K562 (cell line): Measurements from ENCODE around the gene URI1. TPM values are rescaled to one million over a fixed set of nuclear protein-coding genes. Genes with fewer than 3 reads are reported as not detected.

Source experiments
- ATAC-seq: fragments of 200-7000 bp; cut with Tn5 transposase; 3 replicates; pipeline ENCODE4 v1.9.1; 2020; ENCODE audit warnings: moderate library complexity
- BruUV-seq: library from RNA; stranded (reverse); fragments of 400-500 nt; replicated peaks from 2 replicates; lab custom pipeline; 2021; lab: Mats Ljungman, UMichigan
- CTCF ChIA-PET: fragments of 300-600 bp; formaldehyde crosslinking; extraction: SDS; loops from one replicate; lab custom pipeline; 2021; ENCODE audit warnings: low intra/inter-chr PET ratio; lab: Yijun Ruan, JAX
- POLR2A ChIA-PET: fragments of 300-600, 350-650 bp; sonication (Branson Sonifier 250); formaldehyde crosslinking; extraction: SDS; loops from one replicate; lab custom pipeline; 2021; ENCODE audit warnings: antibody characterized with exemption, inconsistent platforms; lab: Yijun Ruan, JAX
- DNase-seq, 4 experiments: peaks; one replicate each; pipeline versions ENCODE4 v3.0.0 to v3.0.0-alpha.2; 2011 to 2018; ENCODE audit warnings: low spot score in 3 of 4, mixed read lengths in 3 of 4; ENCODE audit errors: extremely low read depth in 1 of 4
- FAIRE-seq: peaks from 2 replicates; lab custom pipeline; 2011; peaks lifted over from hg19 to GRCh38; lab: Jason Lieb, UNC
- H2AFZ ChIP-seq: 2 replicates; pipeline ENCODE4 v1.6.0; 2011; ENCODE audit warnings: low read depth, low read length, control low read depth, inconsistent platforms
- H3K27ac ChIP-seq: fragments of 200-600 bp; 3 replicates; pipeline ENCODE4 v1.8.0; 2011; ENCODE audit warnings: low read depth, mild to moderate bottlenecking, control low read depth, inconsistent platforms, low read length, moderate library complexity, mixed read lengths; ENCODE audit errors: extremely low read depth
- H3K27me3 ChIP-seq, 2 experiments: fragments of 300-600 bp in 1 of 2; 2 replicates in 1 of 2; 3 replicates in 1 of 2; pipeline versions ENCODE4 v1.6.0 to v1.8.0; 2011; ENCODE audit warnings: inconsistent platforms in 2 of 2, low read length in 2 of 2, mild to moderate bottlenecking in 1 of 2, mixed read lengths in 1 of 2, moderate library complexity in 1 of 2; ENCODE audit not compliant: control insufficient read depth in 2 of 2, insufficient read depth in 2 of 2
- H3K36me3 ChIP-seq: fragments of 300-600 bp; 3 replicates; pipeline ENCODE4 v1.8.0; 2011; ENCODE audit warnings: mild to moderate bottlenecking, low read length, inconsistent platforms; ENCODE audit not compliant: control insufficient read depth, insufficient read depth
- H3K4me1 ChIP-seq, 2 experiments: fragments of 200-600 bp in 1 of 2; replicated peaks in 1 of 2; 2 replicates in 1 of 2; 3 replicates in 1 of 2; pipeline versions ENCODE4 v1.5.1 to v1.8.0; 2011; ENCODE audit warnings: inconsistent platforms in 2 of 2, low read length in 2 of 2, mild to moderate bottlenecking in 1 of 2, mixed read lengths in 1 of 2, moderate library complexity in 1 of 2; ENCODE audit not compliant: control insufficient read depth in 2 of 2, insufficient read depth in 2 of 2
- H3K4me2 ChIP-seq: 2 replicates; pipeline ENCODE4 v1.6.1; 2011; ENCODE audit warnings: low read length, control low read depth, inconsistent platforms, mixed read lengths; ENCODE audit not compliant: insufficient read depth
- H3K4me3 ChIP-seq: fragments of 200-600 bp; sonication (generic), shearing (Covaris generic); 2 replicates; pipeline ENCODE4 v1.5.1; 2016; ENCODE audit warnings: control low read depth, inconsistent platforms
- H3K79me2 ChIP-seq: fragments of 200-600 bp; 3 replicates; pipeline ENCODE4 v1.8.0; 2011; ENCODE audit warnings: low read length, inconsistent platforms; ENCODE audit not compliant: control insufficient read depth, insufficient read depth
- H3K9ac ChIP-seq, 2 experiments: 2 replicates each; pipeline versions ENCODE4 v1.6.0 to v1.6.1; 2011; ENCODE audit warnings: low read depth in 2 of 2, low read length in 2 of 2, control low read depth in 1 of 2, inconsistent platforms in 1 of 2, mild to moderate bottlenecking in 1 of 2, mixed read lengths in 1 of 2; ENCODE audit not compliant: insufficient read depth in 1 of 2
- H3K9me1 ChIP-seq: one replicate; pipeline ENCODE4 v1.6.0; 2011; ENCODE audit warnings: inconsistent platforms, mild to moderate bottlenecking, low read length, moderate library complexity; ENCODE audit not compliant: control insufficient read depth, insufficient read depth
- H3K9me3 ChIP-seq: replicated peaks from 2 replicates; pipeline ENCODE4 v1.5.1; 2011; ENCODE audit warnings: low read depth, low read length, inconsistent platforms; ENCODE audit not compliant: control insufficient read depth, insufficient read depth
- H4K20me1 ChIP-seq: replicated peaks from 2 replicates; pipeline ENCODE4 v1.6.1; 2011; ENCODE audit warnings: low read length, inconsistent platforms, mixed read lengths; ENCODE audit not compliant: control insufficient read depth, insufficient read depth
- ADNP ChIP-seq: fragments of 200-800 bp; sonication (Bioruptor generic); IDR thresholded peaks from 2 replicates; pipeline ENCODE4 v1.6.1; 2016; ENCODE audit warnings: missing genetic modification characterization, missing compliant biosample characterization
- CBX5 ChIP-seq: IDR thresholded peaks from 2 replicates; pipeline ENCODE4 v1.6.1; 2014; ENCODE audit warnings: low read depth, borderline replicate concordance
- COPS2 ChIP-seq: fragments of 450-650 bp; conservative IDR thresholded peaks from 2 replicates; pipeline ENCODE4 v1.6.1; 2016; ENCODE audit warnings: mild to moderate bottlenecking, moderate library complexity
- FOXK2 ChIP-seq, 2 experiments: fragments of 450-650 bp; IDR thresholded peaks in 1 of 2; conservative IDR thresholded peaks in 1 of 2; 2 replicates each; pipeline ENCODE4 v1.6.1; 2016; ENCODE audit warnings: low read depth in 2 of 2, mild to moderate bottlenecking in 1 of 2
- HDAC1 ChIP-seq, 2 experiments: fragments of 450-650 bp; IDR thresholded peaks; 2 replicates each; pipeline ENCODE4 v1.6.1; 2016 to 2017; ENCODE audit warnings: inconsistent platforms in 1 of 2, mild to moderate bottlenecking in 1 of 2, moderate library complexity in 1 of 2
- HDAC6 ChIP-seq: IDR thresholded peaks from 2 replicates; pipeline ENCODE4 v1.6.1; 2012; ENCODE audit warnings: low read depth, mild to moderate bottlenecking, control low read depth, inconsistent platforms, low read length, moderate library complexity
- MCM5 ChIP-seq: fragments of 450-650 bp; IDR thresholded peaks from 2 replicates; pipeline ENCODE4 v1.6.1; 2016; ENCODE audit warnings: low read depth
- PHF21A ChIP-seq: fragments of 450-650 bp; IDR thresholded peaks from 2 replicates; pipeline ENCODE4 v1.6.1; 2017; ENCODE audit warnings: low read depth, borderline replicate concordance
- SREBF1 ChIP-seq: fragments of 150-350 bp; IDR thresholded peaks from 2 replicates; pipeline ENCODE4 v1.6.1; 2014; ENCODE audit warnings: antibody characterized with exemption, low read depth, low read length, borderline replicate concordance
- TSC22D4 ChIP-seq: fragments of 450-650 bp; IDR thresholded peaks from 2 replicates; pipeline ENCODE4 v1.6.1; 2016; ENCODE audit warnings: missing genetic modification characterization, missing biosample characterization, control low read depth
- ZBTB17 ChIP-seq: fragments of 450-650 bp; formaldehyde crosslinking; IDR thresholded peaks from 2 replicates; pipeline ENCODE4 v1.4.0; 2020; ENCODE audit warnings: mild to moderate bottlenecking
- ZEB2 ChIP-seq: fragments of 450-650 bp; IDR thresholded peaks from 2 replicates; pipeline ENCODE4 v1.6.1; 2016
- ZNF436 ChIP-seq: fragments of 250-450, 450-650 bp; sonication (Bioruptor Pico); formaldehyde crosslinking; IDR thresholded peaks from 2 replicates; pipeline ENCODE4 v1.7.0; 2020; ENCODE audit warnings: mild to moderate bottlenecking
- whole genome bisulfite sequencing: fragments of 100-300 bp; shearing (Covaris generic); methylation state at CpG from one replicate; pipeline ENCODE4 v1.1.6; 2016; ENCODE audit warnings: low coverage, mixed read lengths; ENCODE audit not compliant: insufficient coverage; ENCODE audit errors: missing lambda C conversion rate; 5-methylcytosine and 5-hydroxymethylcytosine counted together
- in situ Hi-C: fragments of 300-500 bp; cut with MboI; formaldehyde crosslinking; loops from 4 replicates; pipeline ENCODE4 v1.15.0; 2018; ENCODE audit warnings: inconsistent platforms, mixed read lengths
- intact Hi-C: fragments of 100-400 bp; cut with micrococcal nuclease; formaldehyde crosslinking; loops from 2 replicates; pipeline ENCODE4 v1.14.2; 2022
- polyA plus RNA-seq, 8 experiments: library from polyadenylated mRNA; depleted of rRNA in 4 of 8; stranded (reverse) in 5 of 8; unstranded in 3 of 8; fragments of >200 nt; fragmentation: Nextera tagmentation in 2 of 8; fragmentation: Illumina TruSeq in 1 of 8; extraction: Ambion mirVana in 2 of 8; extraction: Trizol in 1 of 8; gene quantifications; 2 replicates each; pipeline versions ENCODE4 v1.2.1 to v1.2.3, GENCODE V29; 2011 to 2014; ENCODE audit warnings: inconsistent platforms in 1 of 8, missing spikeins in 1 of 8
- total RNA-seq, 7 experiments: library from RNA; depleted of rRNA in 6 of 7; stranded (reverse); fragments of >200 nt in 6 of 7; fragmentation: Illumina TruSeq in 2 of 7; extraction: Trizol in 2 of 7; gene quantifications; 2 replicates each; pipeline versions ENCODE4 v1.2.1 to v1.2.3, GENCODE V29; 2011 to 2021; ENCODE audit warnings: low replicate concordance in 1 of 7
- TF ChIP-seq, protein P1 (sequence below): fragments of 250-450 bp; sonication (Bioruptor Pico); IDR thresholded peaks from 2 replicates; pipeline ENCODE4 v1.5.0; 2021
- TF ChIP-seq, protein P2 (sequence below): sonication (generic); formaldehyde crosslinking; IDR thresholded peaks from 2 replicates; pipeline ENCODE4 v1.8.1; 2022; ENCODE audit warnings: missing genetic modification reagents

Gene URI1
- total and polyA plus RNA-seq, 9 of the 15 experiments (the other 6 are each of a cell fraction or from before 2014, with no cell fraction given) = 16.9 to 87.4 (median 63.9) TPM

DNA sequence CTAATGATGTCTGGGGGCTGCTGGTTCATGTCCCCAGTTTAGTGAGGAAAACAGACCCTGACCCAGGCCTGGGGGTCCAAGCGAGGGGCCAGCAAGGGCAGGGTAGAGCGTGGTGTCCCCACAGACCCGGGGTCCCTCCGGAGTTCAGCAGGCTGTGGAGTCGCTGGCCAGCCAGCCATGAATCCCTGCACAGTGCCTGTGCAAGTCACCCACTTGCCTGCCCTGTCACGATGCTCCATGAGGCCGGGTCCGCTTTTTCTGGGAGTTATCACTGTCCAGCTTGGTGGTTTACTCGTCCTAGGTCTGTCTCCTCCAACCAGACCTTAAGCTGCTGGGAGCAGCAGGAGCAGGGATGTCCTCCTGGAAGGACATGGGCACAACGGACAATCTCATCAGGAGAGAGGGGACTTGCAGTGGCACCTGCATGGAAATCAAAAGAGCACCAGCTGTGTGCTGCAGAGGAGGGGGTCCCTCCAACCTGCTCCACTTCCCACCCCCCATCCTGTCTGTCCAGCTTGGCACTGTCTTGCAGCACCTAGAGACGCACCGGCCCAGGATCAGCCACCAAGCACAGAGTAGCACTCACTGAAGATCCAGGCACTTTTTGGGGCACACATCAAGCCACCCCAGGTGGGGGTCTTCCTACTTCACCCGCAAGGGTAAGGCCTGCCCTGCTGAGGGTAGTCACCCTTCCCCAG is 121.8 kb downstream of the URI1 start:
- Histone ChIP-seq H3K4me3 (no peak overlapping the region), H4K20me1 (0 out of 2 replicates have a peak, but pooled peaks cover 7% of the 10 kb centered on the region), H3K4me1 (peaks cover 0 to 7% of the 10 kb centered on the region in 2 experiments; a peak in 2 of 5 replicates), H2AFZ (no peak overlapping the region), H3K27ac (no peak overlapping the region), H3K9me1 (no peaks in the 10 kb centered on the region), H3K9me3 (no peaks in the 10 kb centered on the region)
- ATAC-seq = no peak
- intact Hi-C loops = no loop called here
- TF ChIP-seq CBX5 (no peak), PHF21A (no peak), COPS2 (no peak), FOXK2 (conservative IDR thresholded peaks at IDR 0.05 in 1 of 2, IDR thresholded peaks at IDR 0.05 in 1 of 2; ENCODE audit: low read depth in 2 of 2) (no peak), ZBTB17 (CRISPR knock-in tag) (no peak), TSC22D4 (tag) (no peak), SREBF1 (no peak), HDAC6 (no peak), MCM5 (no peak), ZEB2 (no peak), ZNF436 (CRISPR knock-in tag) (no peak), HDAC1 (IDR thresholded peaks at IDR 0.05) (no peak), ADNP (tag) (no peak)
- TF ChIP-seq, protein P1, sequence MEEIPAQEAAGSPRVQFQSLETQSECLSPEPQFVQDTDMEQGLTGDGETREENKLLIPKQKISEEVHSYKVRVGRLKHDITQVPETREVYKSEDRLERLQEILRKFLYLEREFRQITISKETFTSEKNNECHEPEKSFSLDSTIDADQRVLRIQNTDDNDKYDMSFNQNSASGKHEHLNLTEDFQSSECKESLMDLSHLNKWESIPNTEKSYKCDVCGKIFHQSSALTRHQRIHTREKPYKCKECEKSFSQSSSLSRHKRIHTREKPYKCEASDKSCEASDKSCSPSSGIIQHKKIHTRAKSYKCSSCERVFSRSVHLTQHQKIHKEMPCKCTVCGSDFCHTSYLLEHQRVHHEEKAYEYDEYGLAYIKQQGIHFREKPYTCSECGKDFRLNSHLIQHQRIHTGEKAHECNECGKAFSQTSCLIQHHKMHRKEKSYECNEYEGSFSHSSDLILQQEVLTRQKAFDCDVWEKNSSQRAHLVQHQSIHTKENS (CRISPR knock-in tag) = no peak
- TF ChIP-seq, protein P2, sequence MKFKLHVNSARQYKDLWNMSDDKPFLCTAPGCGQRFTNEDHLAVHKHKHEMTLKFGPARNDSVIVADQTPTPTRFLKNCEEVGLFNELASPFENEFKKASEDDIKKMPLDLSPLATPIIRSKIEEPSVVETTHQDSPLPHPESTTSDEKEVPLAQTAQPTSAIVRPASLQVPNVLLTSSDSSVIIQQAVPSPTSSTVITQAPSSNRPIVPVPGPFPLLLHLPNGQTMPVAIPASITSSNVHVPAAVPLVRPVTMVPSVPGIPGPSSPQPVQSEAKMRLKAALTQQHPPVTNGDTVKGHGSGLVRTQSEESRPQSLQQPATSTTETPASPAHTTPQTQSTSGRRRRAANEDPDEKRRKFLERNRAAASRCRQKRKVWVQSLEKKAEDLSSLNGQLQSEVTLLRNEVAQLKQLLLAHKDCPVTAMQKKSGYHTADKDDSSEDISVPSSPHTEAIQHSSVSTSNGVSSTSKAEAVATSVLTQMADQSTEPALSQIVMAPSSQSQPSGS = no peak
- TF ChIP-seq, all 486 proteins: peak for 0
- no peak overlapping the region for H3K9ac ChIP-seq
- CTCF ChIA-PET = no interaction called here
- H3K36me3 ChIP-seq = no peaks in the 10 kb centered on the region
- H3K27me3 ChIP-seq = peaks cover 14 to 46% of the 10 kb centered on the region in 2 experiments; a peak in 4 of 5 replicates
- in situ Hi-C loops = no loop called here
- no peaks in the 10 kb centered on the region for H3K79me2 ChIP-seq
- H3K4me2 ChIP-seq = no peak overlapping the region
- DNase-seq (no peak), FAIRE-seq (no peak)
- 7% methylated on average over 12 of the region's 13 CpGs for WGBS
- POLR2A ChIA-PET = no interaction called here
- BruUV-seq = no TSS peak
